ENCODE measurements around the gene ACTRT3. TPM values are rescaled to one million over a fixed set of nuclear protein-coding genes. Genes with fewer than 3 reads are reported as not detected.

The ACTRT3 gene
- total and polyA plus RNA-seq, 2 donors (not counting 3 experiments of a cell fraction or from before 2014, with no cell fraction given), result 2.6 to 3.3 TPM

- Histone ChIP-seq H3K9me3 (replicated peaks; ENCODE audit: control insufficient read depth, insufficient read depth, low read length) (peaks cover 4% of the 10 kb centered on the region), H3K4me2 (ENCODE audit: insufficient read depth, low read length) (no peak overlapping the region), H3K4me1 (ENCODE audit: control insufficient read depth, extremely low read depth, insufficient read depth, low read length) (peaks cover 2% of the 10 kb centered on the region), H3K27ac (ENCODE audit: insufficient read depth, low read depth, low read length) (no peak overlapping the region), H4K20me1 (replicated peaks; ENCODE audit: control insufficient read depth, extremely low read depth, insufficient read depth, low read length) (no peaks in the 10 kb centered on the region), H3K79me2 (ENCODE audit: control insufficient read depth, insufficient read depth, low read length) (no peaks in the 10 kb centered on the region), H3K36me3 (ENCODE audit: control insufficient read depth in 2 of 2, extremely low read depth in 1 of 2, insufficient read depth in 2 of 2, low read length in 2 of 2) (no peaks in the 10 kb centered on the region), H3K4me3 (replicated peaks in 1 of 3; ENCODE audit: insufficient read depth in 1 of 3, low read depth in 1 of 3, low read length in 3 of 3) (no peak overlapping the region), H3K9me1 (replicated peaks; ENCODE audit: control insufficient read depth, extremely low read depth, insufficient read depth, low read length) (no peaks in the 10 kb centered on the region), H3K9ac (replicated peaks; ENCODE audit: extremely low read depth, insufficient read depth, low read length) (no peak overlapping the region), H3K27me3 (ENCODE audit: control insufficient read depth in 2 of 2, insufficient read depth in 2 of 2, low read length in 2 of 2) (peaks cover 5 to 8% of the 10 kb centered on the region in 2 experiments), H2AFZ (ENCODE audit: low read depth, low read length) (no peak overlapping the region)
- DNase-seq (ENCODE audit: low read depth, low spot score) (no peak), FAIRE-seq (no peak)
- no TSS peak for BruUV-seq (replicated peaks)
- dilution Hi-C loops (cut with MboI; ENCODE audit: extremely low pct_ligation_motif_present, low sequenced_read_pairs), result no loop called here
- POLR2A ChIA-PET, result no interaction called here
- no peak for TF ChIP-seq JUN (IDR thresholded peaks at IDR 0.05; ENCODE audit: borderline replicate concordance, insufficient read depth, insufficient read length, low read depth)
- TF ChIP-seq FOS (IDR thresholded peaks at IDR 0.05; ENCODE audit: borderline replicate concordance, insufficient read depth, low read length), result no peak
- TF ChIP-seq EZH2 (IDR thresholded peaks at IDR 0.05; ENCODE audit: borderline replicate concordance, low read depth, low read length, severe bottlenecking), result no peak
- TF ChIP-seq GATA2 (IDR thresholded peaks at IDR 0.05; ENCODE audit: insufficient read depth, insufficient read length, low read depth, low read length), result no peak
- no peak for TF ChIP-seq MAX (IDR thresholded peaks at IDR 0.05; ENCODE audit: insufficient read depth, insufficient read length)
- no peak for TF ChIP-seq MYC (IDR thresholded peaks at IDR 0.05; ENCODE audit: low read depth, low read length)
- no peak for TF ChIP-seq CTCF (IDR thresholded peaks at IDR 0.05; ENCODE audit: extremely low read depth in 1 of 2, insufficient read depth in 1 of 2, low read depth in 1 of 2, low read length in 2 of 2)
- no peak for TF ChIP-seq POLR2A (IDR thresholded peaks at IDR 0.05; ENCODE audit: low read depth, low read length)
- TF ChIP-seq POLR2AphosphoS5 (IDR thresholded peaks at IDR 0.05; ENCODE audit: insufficient read depth, low read depth, low read length), result no peak
- CTCF ChIA-PET, result no interaction called here
- intact Hi-C loops (cut with micrococcal nuclease), result no loop called here
Observed at GRCh38 chr3:169818316-169818715, 49.0 kb upstream of the ACTRT3 start.
